ENCODE data around the gene LIAS. TPM values are rescaled to one million over a fixed set of nuclear protein-coding genes. Genes with fewer than 3 reads are reported as not detected.

The LIAS gene
- polyA plus RNA-seq, 1 experiment, result 5.1 TPM

DNA sequence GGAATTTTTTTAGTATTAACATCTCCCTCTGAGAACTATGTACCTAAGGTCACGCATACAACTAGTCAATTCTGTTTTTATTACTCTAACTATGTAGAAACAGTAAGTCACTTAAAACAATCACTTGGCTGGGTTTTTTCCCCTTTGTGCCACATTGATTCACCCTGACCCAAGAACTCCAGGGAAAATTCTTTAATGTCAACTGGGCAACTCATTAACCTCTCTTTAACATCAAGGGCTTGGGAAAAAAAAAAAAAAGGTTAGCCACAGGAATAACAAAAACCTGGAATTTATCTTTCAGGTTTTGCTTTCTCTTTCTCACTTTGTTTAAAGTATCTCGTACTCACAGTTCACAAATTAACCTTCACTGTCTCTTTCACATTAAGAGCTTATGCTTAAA is 8.2 kb upstream of the LIAS start:
- Histone ChIP-seq H3K4me3 (ENCODE audit: low read depth, low read length) (no peak overlapping the region), H3K36me3 (ENCODE audit: control insufficient read depth, insufficient read depth, low read length) (peaks cover 10% of the 10 kb centered on the region), H3K27me3 (ENCODE audit: control insufficient read depth, insufficient read depth, low read length) (no peaks in the 10 kb centered on the region)
- ChIA-PET CTCF (no interaction called here), POLR2A (no interaction called here)
- DNase-seq (ENCODE audit: low read depth), result no peak
- TF ChIP-seq, protein P1, sequence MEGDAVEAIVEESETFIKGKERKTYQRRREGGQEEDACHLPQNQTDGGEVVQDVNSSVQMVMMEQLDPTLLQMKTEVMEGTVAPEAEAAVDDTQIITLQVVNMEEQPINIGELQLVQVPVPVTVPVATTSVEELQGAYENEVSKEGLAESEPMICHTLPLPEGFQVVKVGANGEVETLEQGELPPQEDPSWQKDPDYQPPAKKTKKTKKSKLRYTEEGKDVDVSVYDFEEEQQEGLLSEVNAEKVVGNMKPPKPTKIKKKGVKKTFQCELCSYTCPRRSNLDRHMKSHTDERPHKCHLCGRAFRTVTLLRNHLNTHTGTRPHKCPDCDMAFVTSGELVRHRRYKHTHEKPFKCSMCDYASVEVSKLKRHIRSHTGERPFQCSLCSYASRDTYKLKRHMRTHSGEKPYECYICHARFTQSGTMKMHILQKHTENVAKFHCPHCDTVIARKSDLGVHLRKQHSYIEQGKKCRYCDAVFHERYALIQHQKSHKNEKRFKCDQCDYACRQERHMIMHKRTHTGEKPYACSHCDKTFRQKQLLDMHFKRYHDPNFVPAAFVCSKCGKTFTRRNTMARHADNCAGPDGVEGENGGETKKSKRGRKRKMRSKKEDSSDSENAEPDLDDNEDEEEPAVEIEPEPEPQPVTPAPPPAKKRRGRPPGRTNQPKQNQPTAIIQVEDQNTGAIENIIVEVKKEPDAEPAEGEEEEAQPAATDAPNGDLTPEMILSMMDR (IDR thresholded peaks at IDR 0.05; ENCODE audit: insufficient read depth, low read depth, low read length), result no peak

GRCh38 chr4:39451423-39452023 is 7.3 kb upstream of the LIAS start:
- CTCF ChIA-PET, result no interaction called here
- Histone ChIP-seq H3K27me3 (ENCODE audit: control insufficient read depth, insufficient read depth, low read length) (no peaks in the 10 kb centered on the region), H3K36me3 (ENCODE audit: control insufficient read depth, insufficient read depth, low read length) (peaks cover 11% of the 10 kb centered on the region), H3K4me3 (ENCODE audit: low read depth, low read length) (no peak overlapping the region)
- TF ChIP-seq, protein P1 (IDR thresholded peaks at IDR 0.05; ENCODE audit: insufficient read depth, low read depth, low read length), result no peak
- no peak for DNase-seq (ENCODE audit: low read depth)
- POLR2A ChIA-PET, result no interaction called here

DNA sequence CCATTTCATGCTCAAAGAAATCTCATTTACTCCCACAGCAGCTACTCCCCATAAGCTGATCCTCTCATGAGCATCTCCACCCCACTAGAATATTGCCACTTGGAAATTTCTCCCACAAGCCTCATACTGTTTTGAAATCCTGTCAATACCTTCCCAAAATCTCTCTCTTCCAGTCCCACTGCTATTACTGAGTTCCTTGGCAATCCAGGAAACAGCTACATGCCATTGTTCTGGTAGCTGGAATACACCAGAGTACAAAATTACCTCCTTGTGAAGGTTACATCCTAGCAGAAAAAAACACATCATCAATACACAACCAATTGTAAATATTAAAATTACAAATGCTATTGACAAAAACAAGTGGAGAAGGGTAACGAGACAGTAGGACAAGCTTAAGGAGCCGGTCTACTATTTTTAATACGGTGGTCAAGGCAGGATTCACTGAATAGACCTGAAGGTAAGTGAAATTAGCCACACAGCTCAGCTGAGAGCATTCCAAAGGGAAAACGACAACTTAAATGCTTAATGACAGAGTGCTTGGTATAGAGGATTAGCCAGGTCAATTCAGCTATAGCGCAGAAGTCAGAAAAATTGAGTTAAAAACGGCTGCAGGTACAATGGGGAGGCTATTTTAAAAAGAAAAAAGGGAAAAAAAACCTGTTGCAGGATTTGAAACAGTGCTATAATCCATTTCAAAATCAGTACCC is 6.5 kb upstream of the LIAS start:
- H3K4me3 ChIP-seq (ENCODE audit: low read depth, low read length), result no peak overlapping the region
- POLR2A ChIA-PET, result no interaction called here
- H3K27me3 ChIP-seq (ENCODE audit: control insufficient read depth, insufficient read depth, low read length), result no peaks in the 10 kb centered on the region
- CTCF ChIA-PET, result interaction anchor here (0.6 to 1.1 kb wide), 3 partner anchors 17 to 405 kb away, joined by 3 read pairs; no protein-coding TSS in a partner anchor
- H3K36me3 ChIP-seq (ENCODE audit: control insufficient read depth, insufficient read depth, low read length), result peaks cover 12% of the 10 kb centered on the region
- DNase-seq (ENCODE audit: low read depth), result no peak
- TF ChIP-seq, protein P1 (IDR thresholded peaks at IDR 0.05; ENCODE audit: insufficient read depth, low read depth, low read length), result no peak

DNA sequence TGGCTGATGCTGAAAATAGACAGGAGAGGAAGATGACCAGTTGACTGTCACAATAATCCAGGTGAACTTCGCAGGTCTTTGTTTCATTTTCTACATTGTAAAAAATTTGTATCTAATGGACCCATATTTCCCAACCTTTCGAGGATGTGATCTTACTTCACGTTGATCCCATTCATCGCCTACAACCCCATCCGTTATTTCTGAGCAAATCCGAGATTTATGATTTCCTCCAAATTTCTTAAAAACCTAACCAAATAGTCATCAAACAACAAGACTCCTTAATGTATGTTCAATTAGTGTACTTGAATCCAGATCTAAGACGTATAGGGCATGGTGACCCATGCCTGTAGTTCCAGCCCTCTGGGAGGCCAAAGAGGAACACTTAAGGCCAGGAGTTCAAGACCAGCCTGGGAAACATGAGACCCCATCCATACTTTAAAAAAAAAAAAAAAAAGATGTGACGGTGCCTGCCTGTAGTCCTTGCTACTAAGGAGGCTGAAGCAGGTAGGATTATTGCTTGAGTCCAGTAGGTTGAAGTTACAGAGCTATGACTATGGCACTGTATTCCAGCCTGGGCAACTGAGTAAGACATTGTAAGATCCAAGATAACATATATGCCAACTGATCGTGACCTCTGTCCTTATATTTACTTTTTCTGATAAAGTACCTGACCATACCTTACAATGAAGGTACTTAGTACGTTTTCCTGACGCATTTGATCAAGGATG is 5.8 kb upstream of the LIAS start:
- Histone ChIP-seq H3K4me3 (ENCODE audit: low read depth, low read length) (no peak overlapping the region), H3K27me3 (ENCODE audit: control insufficient read depth, insufficient read depth, low read length) (no peaks in the 10 kb centered on the region), H3K36me3 (ENCODE audit: control insufficient read depth, insufficient read depth, low read length) (peaks cover 12% of the 10 kb centered on the region)
- CTCF ChIA-PET, result interaction anchor here (0.6 to 1.1 kb wide), 3 partner anchors 16 to 404 kb away, joined by 3 read pairs; no protein-coding TSS in a partner anchor
- TF ChIP-seq, protein P1 (IDR thresholded peaks at IDR 0.05; ENCODE audit: insufficient read depth, low read depth, low read length), result no peak
- no peak for DNase-seq (ENCODE audit: low read depth)
- POLR2A ChIA-PET, result no interaction called here

GRCh38 chr4:39453738-39454137 is 5.1 kb upstream of the LIAS start:
- no peak overlapping the region for H3K4me3 ChIP-seq (ENCODE audit: low read depth, low read length)
- ChIA-PET CTCF (no interaction called here), POLR2A (interaction anchor here (0.6 kb wide), 1 partner anchor 226 kb away, joined by 4 read pairs; no protein-coding TSS in a partner anchor)
- TF ChIP-seq, protein P1 (IDR thresholded peaks at IDR 0.05; ENCODE audit: insufficient read depth, low read depth, low read length), result no peak
- no peaks in the 10 kb centered on the region for H3K27me3 ChIP-seq (ENCODE audit: control insufficient read depth, insufficient read depth, low read length)
- peaks cover 12% of the 10 kb centered on the region for H3K36me3 ChIP-seq (ENCODE audit: control insufficient read depth, insufficient read depth, low read length)
- DNase-seq (ENCODE audit: low read depth), result no peak
